Right forelimb (tissue), 1 donor: ENCODE measurements around the gene CFAP410.

ENCODE experiments used
- DNase-seq: peaks from one replicate; pipeline ENCODE4 v3.0.0-alpha.2; 2018

The CFAP410 gene

DNA sequence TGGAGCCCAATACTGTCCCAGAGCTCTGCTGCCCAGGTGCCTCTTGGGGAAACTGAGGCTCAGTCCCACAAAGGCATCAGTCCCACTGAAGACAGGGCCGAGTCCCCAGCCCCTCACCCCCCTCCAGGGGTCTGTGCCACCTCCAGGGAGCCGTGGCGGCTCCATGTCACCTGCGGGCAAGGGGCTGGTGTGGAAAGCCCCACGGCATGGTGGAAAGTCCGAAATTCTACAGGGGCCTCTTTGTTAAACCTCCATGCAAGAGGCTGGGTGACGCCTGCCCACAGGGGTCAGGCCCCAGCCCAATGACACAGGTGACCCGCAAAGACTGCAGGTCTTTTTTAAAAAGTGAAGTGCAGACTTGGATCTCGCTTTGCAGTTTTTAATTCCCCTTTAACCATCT is 56.8 kb downstream of the CFAP410 start:
- no peak for DNase-seq

GRCh38 chr21:44281801-44282200 is 57.4 kb downstream of the CFAP410 start:
- peak; percentile 24 for DNase-seq

DNA sequence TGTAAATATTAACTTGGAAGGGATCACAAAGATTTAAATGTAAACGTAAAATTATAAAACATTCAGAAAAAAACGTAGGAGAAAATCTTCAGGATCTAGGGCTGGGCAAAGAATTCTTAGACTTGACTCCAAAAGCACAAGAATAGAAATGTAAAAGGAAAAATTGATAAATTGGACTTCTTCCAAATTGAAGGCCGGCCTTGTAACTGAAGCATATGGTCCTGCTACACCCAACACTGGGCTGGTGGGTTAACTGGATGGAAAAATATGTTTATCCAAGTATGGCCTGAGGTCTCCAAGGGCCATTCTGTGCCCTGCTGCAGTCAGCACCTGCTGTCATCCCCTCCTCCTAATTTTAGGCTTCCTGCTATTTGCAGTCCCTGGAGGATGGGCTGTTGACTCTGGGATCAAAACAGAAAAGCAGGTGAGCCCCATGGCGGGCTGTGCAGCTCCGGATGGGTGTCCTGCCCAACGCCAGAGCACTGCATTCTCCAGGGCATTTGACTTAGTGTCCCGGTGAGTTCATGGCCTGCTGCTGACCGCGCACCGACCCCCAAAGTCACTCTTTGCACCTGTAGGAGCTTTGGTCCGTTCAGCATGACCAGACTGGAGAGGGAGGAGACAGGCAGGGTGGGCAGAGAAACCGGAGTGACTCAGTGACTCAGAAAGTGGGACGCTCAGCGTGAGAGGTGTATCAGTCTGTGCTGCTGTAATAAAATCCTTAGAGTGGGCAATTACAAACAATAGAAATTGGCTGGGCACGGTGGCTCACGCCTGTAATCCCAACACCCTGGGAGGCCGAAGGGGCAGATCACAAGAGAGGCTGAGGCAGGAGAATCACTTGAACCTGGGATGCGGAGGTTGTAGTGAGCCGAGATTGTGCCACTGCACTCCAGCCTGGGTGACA is 59.6 kb downstream of the CFAP410 start:
- DNase-seq = no peak
